HUDEP-2 (cell line): ENCODE data around the gene SLIT3.

ENCODE experiments used
- DNase-seq, 76 experiments: peaks; one replicate each; lab custom pipeline; 2025; ENCODE audit not compliant: unreplicated experiment in 76 of 76; lab: John Stamatoyannopoulos, UW

SLIT3 gene

GRCh38 chr5:169272111-169272510 is 28.8 kb downstream of the SLIT3 start:
- no peak for DNase-seq

- DNase-seq, result no peak
These were observed 30.1 kb downstream of the SLIT3 start for GRCh38 chr5:169270827-169271226.

GRCh38 chr5:169268019-169268418 is 32.9 kb downstream of the SLIT3 start:
- DNase-seq, result no peak

GRCh38 chr5:169265888-169266287 is 35.1 kb downstream of the SLIT3 start:
- peak in 1 of 76 experiments; percentile 10 for DNase-seq

GRCh38 chr5:169263591-169263990 is 37.3 kb downstream of the SLIT3 start:
- no peak for DNase-seq

GRCh38 chr5:169260896-169261569 is 39.9 kb downstream of the SLIT3 start:
- no peak for DNase-seq

- DNase-seq, result no peak
These were observed 42.5 kb downstream of the SLIT3 start for GRCh38 chr5:169258372-169259000.

GRCh38 chr5:169256191-169256590 is 44.7 kb downstream of the SLIT3 start:
- DNase-seq, result no peak

- no peak for DNase-seq
These were observed 47.9 kb downstream of the SLIT3 start for GRCh38 chr5:169253071-169253470.

GRCh38 chr5:169251333-169252084 is 49.4 kb downstream of the SLIT3 start:
- no peak for DNase-seq

- DNase-seq, result no peak
These were observed 50.1 kb downstream of the SLIT3 start for GRCh38 chr5:169250887-169251286.

- DNase-seq, result no peak
These were observed 51.9 kb downstream of the SLIT3 start for GRCh38 chr5:169248996-169249395.

GRCh38 chr5:169248550-169248949 is 52.4 kb downstream of the SLIT3 start:
- no peak for DNase-seq

GRCh38 chr5:169244812-169245211 is 56.1 kb downstream of the SLIT3 start:
- no peak for DNase-seq

GRCh38 chr5:169243651-169244422 is 57.1 kb downstream of the SLIT3 start:
- DNase-seq, result no peak

- no peak for DNase-seq
These were observed 58.1 kb downstream of the SLIT3 start for GRCh38 chr5:169242849-169243186.

- DNase-seq, result no peak
These were observed 58.6 kb downstream of the SLIT3 start for GRCh38 chr5:169242175-169242848.

- no peak for DNase-seq
These were observed 71.5 kb downstream of the SLIT3 start for GRCh38 chr5:169229342-169229892.

- no peak for DNase-seq
These were observed 74.0 kb downstream of the SLIT3 start for GRCh38 chr5:169226895-169227294.

- DNase-seq, result no peak
These were observed 75.0 kb downstream of the SLIT3 start for GRCh38 chr5:169225830-169226356.
